Hepatocyte (in vitro differentiated cells): ENCODE results near the gene HHAT. TPM values are rescaled to one million over a fixed set of nuclear protein-coding genes. Genes with fewer than 3 reads are reported as not detected.

Experiments used
- DNase-seq: peaks from one replicate; pipeline ENCODE4 v3.0.0-alpha.2; 2016; ENCODE audit warnings: low spot score
- H2AFZ ChIP-seq: fragments of 200-600 bp; sonication (generic); 2 replicates; pipeline ENCODE4 v1.6.0; 2016; ENCODE audit warnings: antibody characterized with exemption, mild to moderate bottlenecking
- H3K27ac ChIP-seq: fragments of 200-600 bp; sonication (generic); 2 replicates; pipeline ENCODE4 v1.5.1; 2016; ENCODE audit warnings: mild to moderate bottlenecking
- H3K27me3 ChIP-seq: fragments of 200-600 bp; sonication (generic); 2 replicates; pipeline ENCODE4 v1.6.1; 2016
- H3K36me3 ChIP-seq: fragments of 200-600 bp; sonication (generic); replicated peaks from 2 replicates; pipeline ENCODE4 v1.5.1; 2016; ENCODE audit warnings: low read depth; ENCODE audit not compliant: insufficient read depth
- H3K4me1 ChIP-seq: fragments of 200-600 bp; sonication (generic); 2 replicates; pipeline ENCODE4 v1.5.1; 2016; ENCODE audit warnings: mild to moderate bottlenecking, moderate library complexity; ENCODE audit not compliant: insufficient read depth
- H3K4me2 ChIP-seq: fragments of 200-600 bp; sonication (generic); 2 replicates; pipeline ENCODE4 v1.6.0; 2016
- H3K4me3 ChIP-seq: fragments of 200-600 bp; sonication (generic); 2 replicates; pipeline ENCODE4 v1.5.1; 2016; ENCODE audit warnings: mild to moderate bottlenecking
- H3K79me2 ChIP-seq: fragments of 200-600 bp; sonication (generic); 2 replicates; pipeline ENCODE4 v1.6.0; 2017; ENCODE audit warnings: mild to moderate bottlenecking
- H3K9me2 ChIP-seq: fragments of 200-600 bp; sonication (generic); replicated peaks from 2 replicates; pipeline ENCODE4 v1.6.0; 2017; ENCODE audit warnings: mild to moderate bottlenecking; ENCODE audit not compliant: insufficient read depth
- H3K9me3 ChIP-seq: fragments of 200-600 bp; sonication (generic); 2 replicates; pipeline ENCODE4 v1.5.1; 2016; ENCODE audit warnings: low read depth, mild to moderate bottlenecking
- H4K20me1 ChIP-seq: fragments of 200-600 bp; sonication (generic); 2 replicates; pipeline ENCODE4 v1.6.0; 2016; ENCODE audit warnings: mild to moderate bottlenecking; ENCODE audit not compliant: insufficient read depth, poor library complexity, severe bottlenecking
- CTCF ChIP-seq: fragments of 200-600 bp; sonication (generic); IDR thresholded peaks from 2 replicates; pipeline ENCODE4 v1.5.1; 2016; ENCODE audit warnings: antibody characterized with exemption, mild to moderate bottlenecking; ENCODE audit not compliant: poor library complexity
- EZH2 ChIP-seq: fragments of 200-600 bp; sonication (generic); IDR thresholded peaks from 2 replicates; pipeline ENCODE4 v1.6.1; 2016; ENCODE audit warnings: antibody characterized with exemption, mild to moderate bottlenecking, borderline replicate concordance
- EZH2phosphoT487 ChIP-seq: fragments of 200-600 bp; sonication (generic); IDR thresholded peaks from one replicate; pipeline ENCODE4 v1.6.1; 2018; ENCODE audit warnings: antibody characterized with exemption, mild to moderate bottlenecking, low read depth, moderate library complexity; ENCODE audit not compliant: unreplicated experiment, severe bottlenecking
- WGBS: methylation state at CpG from one replicate; pipeline ENCODE4 v1.1.6; 2016; ENCODE audit warnings: low lambda C conversion rate; ENCODE audit errors: missing lambda C conversion rate; 5-methylcytosine and 5-hydroxymethylcytosine counted together
- polyA plus RNA-seq: library from polyadenylated mRNA; unstranded; fragments of >200 nt; fragmentation: Nextera tagmentation; extraction: Ambion mirVana; gene quantifications from 2 replicates; pipeline ENCODE4 v1.2.1, GENCODE V29; 2016
- total RNA-seq: library from RNA; depleted of rRNA; stranded (reverse); fragments of >200 nt; gene quantifications from 2 replicates; pipeline ENCODE4 v1.2.3, GENCODE V29; 2014

The HHAT gene
- total and polyA plus RNA-seq, 2 experiments from 2014 or later, result 5.3 to 6.3 TPM

- no peaks in the 10 kb centered on the region for H3K9me2 ChIP-seq
- H3K4me3 ChIP-seq, result no peak overlapping the region
- H3K4me2 ChIP-seq, result no peak overlapping the region
- H3K27me3 ChIP-seq, result no peaks in the 10 kb centered on the region
- no peak for TF ChIP-seq CTCF
- TF ChIP-seq EZH2, result no peak
- TF ChIP-seq EZH2phosphoT487, result no peak
- no peaks in the 10 kb centered on the region for H3K4me1 ChIP-seq
- no peaks in the 10 kb centered on the region for H4K20me1 ChIP-seq
- no peak overlapping the region for H3K27ac ChIP-seq
- no peak for DNase-seq
- no peaks in the 10 kb centered on the region for H3K36me3 ChIP-seq
- H2AFZ ChIP-seq, result no peak overlapping the region
- WGBS, result 68% methylated on average over 2 of the region's 2 CpGs
- H3K9me3 ChIP-seq, result no peaks in the 10 kb centered on the region
- no peaks in the 10 kb centered on the region for H3K79me2 ChIP-seq
Measured at GRCh38 chr1:210506689-210507088, 178.0 kb downstream of the HHAT start.

- H3K9me3 ChIP-seq, result no peaks in the 10 kb centered on the region
- WGBS, result 55% methylated on average over 3 of the region's 3 CpGs
- DNase-seq, result no peak
- H4K20me1 ChIP-seq, result no peaks in the 10 kb centered on the region
- no peak overlapping the region for H2AFZ ChIP-seq
- H3K4me3 ChIP-seq, result no peak overlapping the region
- no peaks in the 10 kb centered on the region for H3K27me3 ChIP-seq
- H3K9me2 ChIP-seq, result no peaks in the 10 kb centered on the region
- H3K79me2 ChIP-seq, result no peaks in the 10 kb centered on the region
- TF ChIP-seq EZH2 (no peak), CTCF (no peak), EZH2phosphoT487 (no peak)
- no peaks in the 10 kb centered on the region for H3K36me3 ChIP-seq
- H3K4me1 ChIP-seq, result no peaks in the 10 kb centered on the region
- H3K4me2 ChIP-seq, result no peak overlapping the region
- H3K27ac ChIP-seq, result no peak overlapping the region
Measured at GRCh38 chr1:210516092-210516656, 187.5 kb downstream of the HHAT start.

GRCh38 chr1:210516697-210517459 lies 188.2 kb downstream of the HHAT start:
- no peaks in the 10 kb centered on the region for H3K9me3 ChIP-seq
- H3K4me3 ChIP-seq, result no peak overlapping the region
- H3K36me3 ChIP-seq, result no peaks in the 10 kb centered on the region
- H3K9me2 ChIP-seq, result no peaks in the 10 kb centered on the region
- no peaks in the 10 kb centered on the region for H3K27me3 ChIP-seq
- no peaks in the 10 kb centered on the region for H3K4me1 ChIP-seq
- no peak overlapping the region for H2AFZ ChIP-seq
- no peak for DNase-seq
- 79% methylated on average over 5 of the region's 5 CpGs for WGBS
- TF ChIP-seq CTCF (no peak), EZH2 (no peak), EZH2phosphoT487 (no peak)
- no peak overlapping the region for H3K27ac ChIP-seq
- H3K4me2 ChIP-seq, result no peak overlapping the region
- no peaks in the 10 kb centered on the region for H4K20me1 ChIP-seq
- H3K79me2 ChIP-seq, result no peaks in the 10 kb centered on the region
